Sigmoid colon (tissue), 4 donors: Measurements from ENCODE around the gene KDM5A.
"Not testable (repeated sequence)": the region's sequence is repeated elsewhere in the genome, so short reads cannot be mapped to it uniquely, and the experiment has no call there.

ENCODE experiments used
- EP300 ChIP-seq, 4 donors: sonication (generic); formaldehyde crosslinking; IDR thresholded peaks; one replicate each; pipeline ENCODE4 v1.6.1; 2017; ENCODE audit warnings: antibody characterized with exemption in 4 of 4
- POLR2A ChIP-seq, 2 donors: fragments of 450-650 bp; IDR thresholded peaks; one replicate each; pipeline ENCODE4 v1.6.1; 2016; ENCODE audit warnings: antibody characterized with exemption in 2 of 2, mild to moderate bottlenecking in 2 of 2, moderate library complexity in 2 of 2
- POLR2AphosphoS5 ChIP-seq, 4 donors: sonication (generic); formaldehyde crosslinking; IDR thresholded peaks; one replicate each; pipeline ENCODE4 v1.6.1; 2017; ENCODE audit warnings: antibody characterized with exemption in 4 of 4
- TF ChIP-seq, protein P1 (sequence below), 4 experiments: fragments of 450-650 bp in 3 of 4; fragments of 200-600 bp in 1 of 4; IDR thresholded peaks; one replicate each; pipeline ENCODE4 v1.5.1; 2016 to 2019; ENCODE audit warnings: antibody characterized with exemption in 4 of 4, mild to moderate bottlenecking in 3 of 4, moderate library complexity in 2 of 4

DNA sequence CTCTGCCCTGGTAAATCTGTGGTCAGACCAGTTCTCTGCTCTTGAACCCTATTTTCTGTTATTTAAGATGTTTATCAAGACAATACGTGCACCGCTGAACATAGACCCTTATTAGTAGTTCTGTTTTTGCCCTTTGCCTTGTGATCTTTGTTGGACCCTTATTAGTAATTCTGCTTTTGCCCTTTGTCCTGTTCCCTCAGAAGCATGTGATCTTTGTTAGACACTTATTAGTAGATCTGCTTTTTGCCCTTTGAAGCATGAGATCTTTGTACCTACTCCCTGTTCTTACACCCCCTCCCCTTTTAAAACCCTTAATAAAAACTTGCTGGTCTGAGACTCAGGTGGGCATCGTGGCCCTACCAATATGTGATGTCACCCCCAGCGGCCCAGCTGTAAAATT is 153.2 kb downstream of the KDM5A start:
- TF ChIP-seq, protein P1, sequence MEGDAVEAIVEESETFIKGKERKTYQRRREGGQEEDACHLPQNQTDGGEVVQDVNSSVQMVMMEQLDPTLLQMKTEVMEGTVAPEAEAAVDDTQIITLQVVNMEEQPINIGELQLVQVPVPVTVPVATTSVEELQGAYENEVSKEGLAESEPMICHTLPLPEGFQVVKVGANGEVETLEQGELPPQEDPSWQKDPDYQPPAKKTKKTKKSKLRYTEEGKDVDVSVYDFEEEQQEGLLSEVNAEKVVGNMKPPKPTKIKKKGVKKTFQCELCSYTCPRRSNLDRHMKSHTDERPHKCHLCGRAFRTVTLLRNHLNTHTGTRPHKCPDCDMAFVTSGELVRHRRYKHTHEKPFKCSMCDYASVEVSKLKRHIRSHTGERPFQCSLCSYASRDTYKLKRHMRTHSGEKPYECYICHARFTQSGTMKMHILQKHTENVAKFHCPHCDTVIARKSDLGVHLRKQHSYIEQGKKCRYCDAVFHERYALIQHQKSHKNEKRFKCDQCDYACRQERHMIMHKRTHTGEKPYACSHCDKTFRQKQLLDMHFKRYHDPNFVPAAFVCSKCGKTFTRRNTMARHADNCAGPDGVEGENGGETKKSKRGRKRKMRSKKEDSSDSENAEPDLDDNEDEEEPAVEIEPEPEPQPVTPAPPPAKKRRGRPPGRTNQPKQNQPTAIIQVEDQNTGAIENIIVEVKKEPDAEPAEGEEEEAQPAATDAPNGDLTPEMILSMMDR (IDR thresholded peaks at IDR 0.05): not testable (repeated sequence)
- not testable (repeated sequence) for TF ChIP-seq POLR2A, POLR2AphosphoS5, EP300 (IDR thresholded peaks at IDR 0.05)
